Tibial nerve (tissue), 3 donors: Measurements from ENCODE around the gene CLN6.

Experiments used
- POLR2A ChIP-seq, 2 donors: fragments of 450-650 bp; IDR thresholded peaks; one replicate each; pipeline ENCODE4 v1.6.1; 2017; ENCODE audit warnings: antibody characterized with exemption in 2 of 2, mild to moderate bottlenecking in 2 of 2, moderate library complexity in 2 of 2
- TF ChIP-seq, protein P1 (sequence below), 5 experiments: fragments of 200-600 bp in 3 of 5; fragments of 450-650 bp in 2 of 5; sonication (generic) in 3 of 5; IDR thresholded peaks; one replicate each; pipeline ENCODE4 v1.5.1; 2016 to 2019; ENCODE audit warnings: antibody characterized with exemption in 5 of 5, mild to moderate bottlenecking in 3 of 5, moderate library complexity in 2 of 5

DNA sequence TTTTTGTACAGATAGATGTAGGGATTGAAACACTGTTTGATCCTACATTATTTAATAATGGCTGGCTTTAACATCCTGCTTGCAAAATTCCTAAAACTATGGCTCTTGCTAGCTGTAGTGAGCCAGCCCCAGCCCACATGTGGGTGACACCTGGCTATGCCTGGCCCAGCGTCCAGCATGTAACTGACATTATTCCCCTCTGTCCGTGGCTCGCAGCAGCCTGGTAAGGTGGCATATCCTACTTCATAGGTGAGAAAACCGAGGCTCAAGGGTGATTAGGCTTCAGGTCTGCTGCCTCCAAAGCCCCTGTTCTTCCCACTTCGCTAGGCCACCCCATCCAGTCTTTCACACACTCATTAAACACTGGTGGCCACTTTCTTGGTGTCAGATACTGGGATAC, 26.0 kb downstream of the CLN6 start:
- TF ChIP-seq, protein P1, sequence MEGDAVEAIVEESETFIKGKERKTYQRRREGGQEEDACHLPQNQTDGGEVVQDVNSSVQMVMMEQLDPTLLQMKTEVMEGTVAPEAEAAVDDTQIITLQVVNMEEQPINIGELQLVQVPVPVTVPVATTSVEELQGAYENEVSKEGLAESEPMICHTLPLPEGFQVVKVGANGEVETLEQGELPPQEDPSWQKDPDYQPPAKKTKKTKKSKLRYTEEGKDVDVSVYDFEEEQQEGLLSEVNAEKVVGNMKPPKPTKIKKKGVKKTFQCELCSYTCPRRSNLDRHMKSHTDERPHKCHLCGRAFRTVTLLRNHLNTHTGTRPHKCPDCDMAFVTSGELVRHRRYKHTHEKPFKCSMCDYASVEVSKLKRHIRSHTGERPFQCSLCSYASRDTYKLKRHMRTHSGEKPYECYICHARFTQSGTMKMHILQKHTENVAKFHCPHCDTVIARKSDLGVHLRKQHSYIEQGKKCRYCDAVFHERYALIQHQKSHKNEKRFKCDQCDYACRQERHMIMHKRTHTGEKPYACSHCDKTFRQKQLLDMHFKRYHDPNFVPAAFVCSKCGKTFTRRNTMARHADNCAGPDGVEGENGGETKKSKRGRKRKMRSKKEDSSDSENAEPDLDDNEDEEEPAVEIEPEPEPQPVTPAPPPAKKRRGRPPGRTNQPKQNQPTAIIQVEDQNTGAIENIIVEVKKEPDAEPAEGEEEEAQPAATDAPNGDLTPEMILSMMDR (IDR thresholded peaks at IDR 0.05) = no peak
- no peak for TF ChIP-seq POLR2A (IDR thresholded peaks at IDR 0.05)
